K562 (cell line): ENCODE measurements around the gene ANK2. TPM values are rescaled to one million over a fixed set of nuclear protein-coding genes. Genes with fewer than 3 reads are reported as not detected.

Source experiments
- ATAC-seq: fragments of 200-7000 bp; cut with Tn5 transposase; 3 replicates; pipeline ENCODE4 v1.9.1; 2020; ENCODE audit warnings: moderate library complexity
- BruUV-seq: library from RNA; stranded (reverse); fragments of 400-500 nt; replicated peaks from 2 replicates; lab custom pipeline; 2021; lab: Mats Ljungman, UMichigan
- CTCF ChIA-PET: fragments of 300-600 bp; formaldehyde crosslinking; extraction: SDS; loops from one replicate; lab custom pipeline; 2021; ENCODE audit warnings: low intra/inter-chr PET ratio; lab: Yijun Ruan, JAX
- POLR2A ChIA-PET: fragments of 300-600, 350-650 bp; sonication (Branson Sonifier 250); formaldehyde crosslinking; extraction: SDS; loops from one replicate; lab custom pipeline; 2021; ENCODE audit warnings: antibody characterized with exemption, inconsistent platforms; lab: Yijun Ruan, JAX
- DNase-seq, 4 experiments: peaks; one replicate each; pipeline versions ENCODE4 v3.0.0 to v3.0.0-alpha.2; 2011 to 2018; ENCODE audit warnings: low spot score in 3 of 4, mixed read lengths in 3 of 4; ENCODE audit errors: extremely low read depth in 1 of 4
- FAIRE-seq: peaks from 2 replicates; lab custom pipeline; 2011; peaks lifted over from hg19 to GRCh38; lab: Jason Lieb, UNC
- H2AFZ ChIP-seq: 2 replicates; pipeline ENCODE4 v1.6.0; 2011; ENCODE audit warnings: low read depth, low read length, control low read depth, inconsistent platforms
- H3K27ac ChIP-seq: fragments of 200-600 bp; 3 replicates; pipeline ENCODE4 v1.8.0; 2011; ENCODE audit warnings: low read depth, mild to moderate bottlenecking, control low read depth, inconsistent platforms, low read length, moderate library complexity, mixed read lengths; ENCODE audit errors: extremely low read depth
- H3K27me3 ChIP-seq, 2 experiments: fragments of 300-600 bp in 1 of 2; 2 replicates in 1 of 2; 3 replicates in 1 of 2; pipeline versions ENCODE4 v1.6.0 to v1.8.0; 2011; ENCODE audit warnings: inconsistent platforms in 2 of 2, low read length in 2 of 2, mild to moderate bottlenecking in 1 of 2, mixed read lengths in 1 of 2, moderate library complexity in 1 of 2; ENCODE audit not compliant: control insufficient read depth in 2 of 2, insufficient read depth in 2 of 2
- H3K36me3 ChIP-seq: fragments of 300-600 bp; 3 replicates; pipeline ENCODE4 v1.8.0; 2011; ENCODE audit warnings: mild to moderate bottlenecking, low read length, inconsistent platforms; ENCODE audit not compliant: control insufficient read depth, insufficient read depth
- H3K4me1 ChIP-seq, 2 experiments: fragments of 200-600 bp in 1 of 2; replicated peaks in 1 of 2; 2 replicates in 1 of 2; 3 replicates in 1 of 2; pipeline versions ENCODE4 v1.5.1 to v1.8.0; 2011; ENCODE audit warnings: inconsistent platforms in 2 of 2, low read length in 2 of 2, mild to moderate bottlenecking in 1 of 2, mixed read lengths in 1 of 2, moderate library complexity in 1 of 2; ENCODE audit not compliant: control insufficient read depth in 2 of 2, insufficient read depth in 2 of 2
- H3K4me2 ChIP-seq: 2 replicates; pipeline ENCODE4 v1.6.1; 2011; ENCODE audit warnings: low read length, control low read depth, inconsistent platforms, mixed read lengths; ENCODE audit not compliant: insufficient read depth
- H3K4me3 ChIP-seq: fragments of 200-600 bp; sonication (generic), shearing (Covaris generic); 2 replicates; pipeline ENCODE4 v1.5.1; 2016; ENCODE audit warnings: control low read depth, inconsistent platforms
- H3K79me2 ChIP-seq: fragments of 200-600 bp; 3 replicates; pipeline ENCODE4 v1.8.0; 2011; ENCODE audit warnings: low read length, inconsistent platforms; ENCODE audit not compliant: control insufficient read depth, insufficient read depth
- H3K9ac ChIP-seq, 2 experiments: 2 replicates each; pipeline versions ENCODE4 v1.6.0 to v1.6.1; 2011; ENCODE audit warnings: low read depth in 2 of 2, low read length in 2 of 2, control low read depth in 1 of 2, inconsistent platforms in 1 of 2, mild to moderate bottlenecking in 1 of 2, mixed read lengths in 1 of 2; ENCODE audit not compliant: insufficient read depth in 1 of 2
- H3K9me1 ChIP-seq: one replicate; pipeline ENCODE4 v1.6.0; 2011; ENCODE audit warnings: inconsistent platforms, mild to moderate bottlenecking, low read length, moderate library complexity; ENCODE audit not compliant: control insufficient read depth, insufficient read depth
- H3K9me3 ChIP-seq: replicated peaks from 2 replicates; pipeline ENCODE4 v1.5.1; 2011; ENCODE audit warnings: low read depth, low read length, inconsistent platforms; ENCODE audit not compliant: control insufficient read depth, insufficient read depth
- H4K20me1 ChIP-seq: replicated peaks from 2 replicates; pipeline ENCODE4 v1.6.1; 2011; ENCODE audit warnings: low read length, inconsistent platforms, mixed read lengths; ENCODE audit not compliant: control insufficient read depth, insufficient read depth
- CBX3 ChIP-seq, 2 experiments: IDR thresholded peaks; 1 replicate in 1 of 2; 2 replicates in 1 of 2; pipeline ENCODE4 v1.6.1; 2012; ENCODE audit warnings: inconsistent platforms in 2 of 2, low read length in 2 of 2, borderline replicate concordance in 1 of 2, control low read depth in 1 of 2
- CXXC5 ChIP-seq: fragments of 250-450 bp; sonication (Bioruptor Pico); IDR thresholded peaks from 2 replicates; pipeline ENCODE4 v1.8.0; 2022; ENCODE audit warnings: inconsistent platforms, mild to moderate bottlenecking, moderate library complexity
- FOXJ3 ChIP-seq: sonication (generic); formaldehyde crosslinking; IDR thresholded peaks from 2 replicates; pipeline ENCODE4 v1.4.0; 2020; ENCODE audit warnings: mild to moderate bottlenecking, missing genetic modification reagents
- KDM2B ChIP-seq: fragments of 250-450 bp; sonication (Bioruptor Pico); IDR thresholded peaks from 2 replicates; pipeline ENCODE4 v1.8.0; 2021; ENCODE audit warnings: mild to moderate bottlenecking, moderate library complexity
- NFE2 ChIP-seq: IDR thresholded peaks from 2 replicates; pipeline ENCODE4 v1.6.1; 2014; ENCODE audit warnings: antibody characterized with exemption, low read depth
- NR0B1 ChIP-seq: fragments of 450-650 bp; IDR thresholded peaks from one replicate; pipeline ENCODE4 v1.6.1; 2018; ENCODE audit warnings: mild to moderate bottlenecking, moderate library complexity; ENCODE audit not compliant: partially characterized antibody
- RAD51 ChIP-seq: fragments of 450-650 bp; IDR thresholded peaks from 2 replicates; pipeline ENCODE4 v1.7.1; 2016; ENCODE audit warnings: low read depth, mild to moderate bottlenecking, borderline replicate concordance
- TCF15 ChIP-seq: fragments of 250-450 bp; sonication (Bioruptor Pico); IDR thresholded peaks from 2 replicates; pipeline ENCODE4 v1.8.0; 2022; ENCODE audit warnings: moderate library complexity, mild to moderate bottlenecking, inconsistent platforms
- ZBTB12 ChIP-seq: fragments of 250-450 bp; sonication (Bioruptor Pico); IDR thresholded peaks from 2 replicates; pipeline ENCODE4 v1.4.0; 2020
- WGBS: fragments of 100-300 bp; shearing (Covaris generic); methylation state at CpG from one replicate; pipeline ENCODE4 v1.1.6; 2016; ENCODE audit warnings: low coverage, mixed read lengths; ENCODE audit not compliant: insufficient coverage; ENCODE audit errors: missing lambda C conversion rate; 5-methylcytosine and 5-hydroxymethylcytosine counted together
- in situ Hi-C: fragments of 300-500 bp; cut with MboI; formaldehyde crosslinking; loops from 4 replicates; pipeline ENCODE4 v1.15.0; 2018; ENCODE audit warnings: inconsistent platforms, mixed read lengths
- intact Hi-C: fragments of 100-400 bp; cut with micrococcal nuclease; formaldehyde crosslinking; loops from 2 replicates; pipeline ENCODE4 v1.14.2; 2022
- polyA plus RNA-seq, 8 experiments: library from polyadenylated mRNA; depleted of rRNA in 4 of 8; stranded (reverse) in 5 of 8; unstranded in 3 of 8; fragments of >200 nt; fragmentation: Nextera tagmentation in 2 of 8; fragmentation: Illumina TruSeq in 1 of 8; extraction: Ambion mirVana in 2 of 8; extraction: Trizol in 1 of 8; gene quantifications; 2 replicates each; pipeline versions ENCODE4 v1.2.1 to v1.2.3, GENCODE V29; 2011 to 2014; ENCODE audit warnings: inconsistent platforms in 1 of 8, missing spikeins in 1 of 8
- total RNA-seq, 7 experiments: library from RNA; depleted of rRNA in 6 of 7; stranded (reverse); fragments of >200 nt in 6 of 7; fragmentation: Illumina TruSeq in 2 of 7; extraction: Trizol in 2 of 7; gene quantifications; 2 replicates each; pipeline versions ENCODE4 v1.2.1 to v1.2.3, GENCODE V29; 2011 to 2021; ENCODE audit warnings: low replicate concordance in 1 of 7

Gene ANK2
- total and polyA plus RNA-seq, 9 of the 15 experiments (the other 6 are each of a cell fraction or from before 2014, with no cell fraction given), result 0.07 to 0.24 TPM; not detected in 7

- POLR2A ChIA-PET, result no interaction called here
- intact Hi-C loops, result no loop called here
Observed at GRCh38 chr4:113365377-113365776, 315.9 kb downstream of the ANK2 start.

More at GRCh38 chr4:113365377-113365776, 315.9 kb downstream of the ANK2 start:
- ATAC-seq, result no peak
- Histone ChIP-seq H3K27me3 (no peaks in the 10 kb centered on the region), H2AFZ (no peak overlapping the region), H3K4me2 (no peak overlapping the region), H3K9me1 (no peaks in the 10 kb centered on the region), H3K9me3 (no peaks in the 10 kb centered on the region), H3K27ac (no peak overlapping the region), H3K79me2 (no peaks in the 10 kb centered on the region), H3K4me3 (no peak overlapping the region), H3K4me1 (no peaks in the 10 kb centered on the region), H3K36me3 (no peaks in the 10 kb centered on the region), H4K20me1 (no peaks in the 10 kb centered on the region), H3K9ac (no peak overlapping the region)
- FAIRE-seq, result no peak
- BruUV-seq, result no TSS peak
- CTCF ChIA-PET, result interaction anchor here (0.7 kb wide), 1 partner anchor 69 kb away, joined by 5 read pairs; no protein-coding TSS in a partner anchor
- no peak for TF ChIP-seq TCF15 (CRISPR knock-in tag)
- TF ChIP-seq ZBTB12 (CRISPR knock-in tag), result no peak
- no peak for TF ChIP-seq RAD51
- TF ChIP-seq NFE2, result no peak
- TF ChIP-seq NR0B1, result no peak
- no peak for TF ChIP-seq CBX3 (IDR thresholded peaks at IDR 0.05; ENCODE audit: borderline replicate concordance in 1 of 2, low read length in 2 of 2)
- TF ChIP-seq CXXC5, result no peak
- no peak for TF ChIP-seq FOXJ3 (CRISPR knock-in tag)
- no peak for TF ChIP-seq KDM2B (CRISPR knock-in tag)
- no peak for DNase-seq
- 3% methylated on average over 2 of the region's 2 CpGs for WGBS
- in situ Hi-C loops, result no loop called here
